ENCODE data around the gene FAM216B. TPM values are rescaled to one million over a fixed set of nuclear protein-coding genes. Genes with fewer than 3 reads are reported as not detected.
A peak's percentile ranks its signal among the peaks of the same experiment; 100 is the strongest.

The FAM216B gene
- total RNA-seq, 1 donor from 2014 or later = not detected

GRCh38 chr13:42821437-42821836, 40.1 kb downstream of the FAM216B start:
- H3K27ac ChIP-seq (ENCODE audit: low read depth, low read length) = no peak overlapping the region
- H3K9me3 Mint-ChIP-seq (ENCODE audit: unreplicated experiment) = peaks cover 9% of the 10 kb centered on the region

GRCh38 chr13:42832341-42833096, 51.1 kb downstream of the FAM216B start:
- Mint-ChIP-seq H3K9me3 (ENCODE audit: unreplicated experiment) (no peaks in the 10 kb centered on the region), H3K4me1 (ENCODE audit: low read depth, unreplicated experiment) (peaks cover 21% of the 10 kb centered on the region), H3K4me3 (ENCODE audit: unreplicated experiment) (no peak overlapping the region), H3K36me3 (ENCODE audit: low read depth, unreplicated experiment) (no peaks in the 10 kb centered on the region), H3K27ac (ENCODE audit: unreplicated experiment) (peak overlapping the region; percentile 70), H3K27me3 (ENCODE audit: low read depth, unreplicated experiment) (no peaks in the 10 kb centered on the region)
- Histone ChIP-seq H3K36me3 (ENCODE audit: insufficient read depth, low read length) (no peaks in the 10 kb centered on the region), H3K4me2 (ENCODE audit: low read length) (peak overlapping the region; percentile 60), H3K27ac (ENCODE audit: low read depth, low read length) (peak overlapping the region; percentile 42), H3K4me1 (ENCODE audit: insufficient read depth, low read length) (peaks cover 12% of the 10 kb centered on the region), H3K27me3 (ENCODE audit: insufficient read depth, low read length) (peaks cover 64% of the 10 kb centered on the region), H3K4me3 (ENCODE audit: insufficient read depth, low read depth, low read length) (no peak overlapping the region), H2AFZ (ENCODE audit: low read depth, low read length) (no peak overlapping the region), H3K9me3 (ENCODE audit: insufficient read depth, low read depth, low read length) (no peaks in the 10 kb centered on the region), H3K9ac (ENCODE audit: low read length) (no peak overlapping the region), H3K79me2 (ENCODE audit: insufficient read depth, low read length) (no peaks in the 10 kb centered on the region), H4K20me1 (ENCODE audit: insufficient read depth, low read length) (no peaks in the 10 kb centered on the region)
- TF ChIP-seq EZH2 (IDR thresholded peaks at IDR 0.05; ENCODE audit: insufficient read depth, low read length) = no peak
- TF ChIP-seq, protein P1, sequence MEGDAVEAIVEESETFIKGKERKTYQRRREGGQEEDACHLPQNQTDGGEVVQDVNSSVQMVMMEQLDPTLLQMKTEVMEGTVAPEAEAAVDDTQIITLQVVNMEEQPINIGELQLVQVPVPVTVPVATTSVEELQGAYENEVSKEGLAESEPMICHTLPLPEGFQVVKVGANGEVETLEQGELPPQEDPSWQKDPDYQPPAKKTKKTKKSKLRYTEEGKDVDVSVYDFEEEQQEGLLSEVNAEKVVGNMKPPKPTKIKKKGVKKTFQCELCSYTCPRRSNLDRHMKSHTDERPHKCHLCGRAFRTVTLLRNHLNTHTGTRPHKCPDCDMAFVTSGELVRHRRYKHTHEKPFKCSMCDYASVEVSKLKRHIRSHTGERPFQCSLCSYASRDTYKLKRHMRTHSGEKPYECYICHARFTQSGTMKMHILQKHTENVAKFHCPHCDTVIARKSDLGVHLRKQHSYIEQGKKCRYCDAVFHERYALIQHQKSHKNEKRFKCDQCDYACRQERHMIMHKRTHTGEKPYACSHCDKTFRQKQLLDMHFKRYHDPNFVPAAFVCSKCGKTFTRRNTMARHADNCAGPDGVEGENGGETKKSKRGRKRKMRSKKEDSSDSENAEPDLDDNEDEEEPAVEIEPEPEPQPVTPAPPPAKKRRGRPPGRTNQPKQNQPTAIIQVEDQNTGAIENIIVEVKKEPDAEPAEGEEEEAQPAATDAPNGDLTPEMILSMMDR (IDR thresholded peaks at IDR 0.05; ENCODE audit: insufficient read depth, low read depth, low read length) = no peak
- FAIRE-seq (peak; percentile 98), DNase-seq (ENCODE audit: low read depth) (peak; percentile 94)

More at GRCh38 chr13:42821437-42821836, 40.1 kb downstream of the FAM216B start:
- peaks cover 5% of the 10 kb centered on the region for H3K4me1 ChIP-seq (ENCODE audit: insufficient read depth, low read length)
- no peaks in the 10 kb centered on the region for H3K36me3 ChIP-seq (ENCODE audit: insufficient read depth, low read length)
- DNase-seq (ENCODE audit: low read depth) = peak; percentile 70
- H4K20me1 ChIP-seq (ENCODE audit: insufficient read depth, low read length) = no peaks in the 10 kb centered on the region
- peaks cover 6% of the 10 kb centered on the region for H3K9me3 ChIP-seq (ENCODE audit: insufficient read depth, low read depth, low read length)
- H3K27me3 ChIP-seq (ENCODE audit: insufficient read depth, low read length) = peaks cover 15% of the 10 kb centered on the region
- Mint-ChIP-seq H3K4me3 (ENCODE audit: unreplicated experiment) (no peak overlapping the region), H3K36me3 (ENCODE audit: low read depth, unreplicated experiment) (no peaks in the 10 kb centered on the region), H3K4me1 (ENCODE audit: low read depth, unreplicated experiment) (peaks cover 7% of the 10 kb centered on the region), H3K27ac (ENCODE audit: unreplicated experiment) (no peak overlapping the region), H3K27me3 (ENCODE audit: low read depth, unreplicated experiment) (no peaks in the 10 kb centered on the region)
- H3K9ac ChIP-seq (ENCODE audit: low read length) = no peak overlapping the region
- no peaks in the 10 kb centered on the region for H3K79me2 ChIP-seq (ENCODE audit: insufficient read depth, low read length)
- FAIRE-seq = peak; percentile 84
- no peak overlapping the region for H2AFZ ChIP-seq (ENCODE audit: low read depth, low read length)
- TF ChIP-seq EZH2 (IDR thresholded peaks at IDR 0.05; ENCODE audit: insufficient read depth, low read length) = no peak
- TF ChIP-seq, protein P1 (IDR thresholded peaks at IDR 0.05; ENCODE audit: insufficient read depth, low read depth, low read length) = no peak
- no peak overlapping the region for H3K4me3 ChIP-seq (ENCODE audit: insufficient read depth, low read depth, low read length)
- peak overlapping the region; percentile 44 for H3K4me2 ChIP-seq (ENCODE audit: low read length)

GRCh38 chr13:42834946-42835345, 53.6 kb downstream of the FAM216B start:
- Mint-ChIP-seq H3K4me1 (ENCODE audit: low read depth, unreplicated experiment) (peaks cover 21% of the 10 kb centered on the region), H3K27ac (ENCODE audit: unreplicated experiment) (no peak overlapping the region), H3K27me3 (ENCODE audit: low read depth, unreplicated experiment) (peaks cover 2% of the 10 kb centered on the region), H3K4me3 (ENCODE audit: unreplicated experiment) (no peak overlapping the region), H3K9me3 (ENCODE audit: unreplicated experiment) (no peaks in the 10 kb centered on the region), H3K36me3 (ENCODE audit: low read depth, unreplicated experiment) (no peaks in the 10 kb centered on the region)
- no peaks in the 10 kb centered on the region for H4K20me1 ChIP-seq (ENCODE audit: insufficient read depth, low read length)
- H3K27ac ChIP-seq (ENCODE audit: low read depth, low read length) = no peak overlapping the region
- no peak overlapping the region for H3K9ac ChIP-seq (ENCODE audit: low read length)
- no peak overlapping the region for H3K4me3 ChIP-seq (ENCODE audit: insufficient read depth, low read depth, low read length)
- no peak overlapping the region for H3K4me2 ChIP-seq (ENCODE audit: low read length)
- peaks cover 62% of the 10 kb centered on the region for H3K27me3 ChIP-seq (ENCODE audit: insufficient read depth, low read length)
- FAIRE-seq = no peak
- no peaks in the 10 kb centered on the region for H3K9me3 ChIP-seq (ENCODE audit: insufficient read depth, low read depth, low read length)
- DNase-seq (ENCODE audit: low read depth) = no peak
- H2AFZ ChIP-seq (ENCODE audit: low read depth, low read length) = no peak overlapping the region
- TF ChIP-seq, protein P1 (IDR thresholded peaks at IDR 0.05; ENCODE audit: insufficient read depth, low read depth, low read length) = no peak
- no peak for TF ChIP-seq EZH2 (IDR thresholded peaks at IDR 0.05; ENCODE audit: insufficient read depth, low read length)
- no peaks in the 10 kb centered on the region for H3K79me2 ChIP-seq (ENCODE audit: insufficient read depth, low read length)
- H3K36me3 ChIP-seq (ENCODE audit: insufficient read depth, low read length) = no peaks in the 10 kb centered on the region
- H3K4me1 ChIP-seq (ENCODE audit: insufficient read depth, low read length) = peaks cover 12% of the 10 kb centered on the region

All from astrocyte (in vitro differentiated cells and primary cell).